ENCODE results near the gene STK38. TPM values are rescaled to one million over a fixed set of nuclear protein-coding genes. Genes with fewer than 3 reads are reported as not detected.

STK38 gene
- total and polyA plus RNA-seq, 4 donors, result 9.3 to 21.8 (median 12.3) TPM

- TF ChIP-seq CTCF (IDR thresholded peaks at IDR 0.05; ENCODE audit: low read depth, low read length, missing input control), result no peak
- no peak for TF ChIP-seq HNF4A (conservative IDR thresholded peaks at IDR 0.05)
- no peak for TF ChIP-seq HNF4G (IDR thresholded peaks at IDR 0.05)
- no peak for TF ChIP-seq TAF1 (conservative IDR thresholded peaks at IDR 0.05)
- TF ChIP-seq MAX (IDR thresholded peaks at IDR 0.05), result no peak
These were observed 7.3 kb downstream of the STK38 start (continued) for GRCh38 chr6:36539814-36540568.

GRCh38 chr6:36536873-36537547 lies 10.3 kb downstream of the STK38 start:
- Histone ChIP-seq H3K9ac (ENCODE audit: low read depth in 1 of 2, low read length in 2 of 2) (no peak overlapping the region), H3K36me3 (ENCODE audit: control insufficient read depth in 4 of 4, insufficient read depth in 3 of 4, low read depth in 1 of 4, low read length in 3 of 4) (peaks cover 3 to 15% (median 9%) of the 10 kb centered on the region in 4 donors), H3K27me3 (ENCODE audit: control insufficient read depth in 4 of 4, insufficient read depth in 4 of 4, low read length in 3 of 4) (no peaks in the 10 kb centered on the region), H3K4me1 (ENCODE audit: control insufficient read depth in 4 of 4, insufficient read depth in 4 of 4, low read length in 3 of 4) (no peaks in the 10 kb centered on the region), H3K9me3 (ENCODE audit: control insufficient read depth in 4 of 4, low read length in 3 of 4) (no peaks in the 10 kb centered on the region), H3K4me3 (ENCODE audit: low read depth in 1 of 3, low read length in 3 of 3) (no peak overlapping the region), H3K27ac (ENCODE audit: low read depth in 1 of 2, low read length in 2 of 2) (no peak overlapping the region)
- 94% methylated on average over 3 of the region's 3 CpGs for WGBS
- DNase-seq (ENCODE audit: low spot score), result no peak
- TF ChIP-seq REST (IDR thresholded peaks at IDR 0.05), result no peak
- TF ChIP-seq FOXA2 (IDR thresholded peaks at IDR 0.05), result no peak
- no peak for TF ChIP-seq HNF4A (conservative IDR thresholded peaks at IDR 0.05)
- TF ChIP-seq CTCF (IDR thresholded peaks at IDR 0.05; ENCODE audit: low read depth, low read length, missing input control), result no peak
- no peak for TF ChIP-seq YY1 (IDR thresholded peaks at IDR 0.05)
- TF ChIP-seq TAF1 (conservative IDR thresholded peaks at IDR 0.05), result no peak
- no peak for TF ChIP-seq RAD21 (IDR thresholded peaks at IDR 0.05)
- TF ChIP-seq ZBTB33 (IDR thresholded peaks at IDR 0.05), result no peak
- no peak for TF ChIP-seq RXRA (IDR thresholded peaks at IDR 0.05)
- no peak for TF ChIP-seq HNF4G (IDR thresholded peaks at IDR 0.05)
- no peak for TF ChIP-seq MAX (IDR thresholded peaks at IDR 0.05)
- no peak for TF ChIP-seq GABPA (IDR thresholded peaks at IDR 0.05 in 1 of 2, conservative IDR thresholded peaks at IDR 0.05 in 1 of 2)
- no peak for TF ChIP-seq JUND (IDR thresholded peaks at IDR 0.05)
- TF ChIP-seq FOXA1 (IDR thresholded peaks at IDR 0.05), result no peak
- no peak for TF ChIP-seq ATF3 (IDR thresholded peaks at IDR 0.05)
- no peak for TF ChIP-seq NR2F2 (IDR thresholded peaks at IDR 0.05)

Data from liver (tissue), 9 donors.